IPS-20b (cell line): ENCODE measurements around the gene IQCF5.
"Not testable (repeated sequence)": the region's sequence is repeated elsewhere in the genome, so short reads cannot be mapped to it uniquely, and the experiment has no call there.

Experiments
- H3K27ac ChIP-seq: one replicate; pipeline ENCODE4 v1.5.1; 2013; ENCODE audit warnings: low read length
- H3K27me3 ChIP-seq: 2 replicates; pipeline ENCODE4 v1.6.1; 2013; ENCODE audit warnings: mild to moderate bottlenecking, low read length, inconsistent platforms; ENCODE audit not compliant: insufficient read depth
- H3K36me3 ChIP-seq: 2 replicates; pipeline ENCODE4 v1.6.1; 2013; ENCODE audit warnings: low read depth, mild to moderate bottlenecking, inconsistent platforms, low read length, moderate library complexity; ENCODE audit not compliant: insufficient read depth
- H3K4me1 ChIP-seq: 2 replicates; pipeline ENCODE4 v1.6.1; 2013; ENCODE audit warnings: mild to moderate bottlenecking, control low read depth, inconsistent platforms, low read length, moderate library complexity; ENCODE audit not compliant: insufficient read depth
- H3K4me3 ChIP-seq: 2 replicates; pipeline ENCODE4 v1.5.1; 2013; ENCODE audit warnings: mild to moderate bottlenecking, low read length, inconsistent platforms
- H3K9ac ChIP-seq: 2 replicates; pipeline ENCODE4 v1.6.1; 2013; ENCODE audit warnings: low read depth, mild to moderate bottlenecking, inconsistent platforms, low read length, moderate library complexity
- H3K9me3 ChIP-seq: 2 replicates; pipeline ENCODE4 v1.6.1; 2013; ENCODE audit warnings: mild to moderate bottlenecking, low read depth, low read length, inconsistent platforms; ENCODE audit not compliant: insufficient read depth

IQCF5 gene

DNA sequence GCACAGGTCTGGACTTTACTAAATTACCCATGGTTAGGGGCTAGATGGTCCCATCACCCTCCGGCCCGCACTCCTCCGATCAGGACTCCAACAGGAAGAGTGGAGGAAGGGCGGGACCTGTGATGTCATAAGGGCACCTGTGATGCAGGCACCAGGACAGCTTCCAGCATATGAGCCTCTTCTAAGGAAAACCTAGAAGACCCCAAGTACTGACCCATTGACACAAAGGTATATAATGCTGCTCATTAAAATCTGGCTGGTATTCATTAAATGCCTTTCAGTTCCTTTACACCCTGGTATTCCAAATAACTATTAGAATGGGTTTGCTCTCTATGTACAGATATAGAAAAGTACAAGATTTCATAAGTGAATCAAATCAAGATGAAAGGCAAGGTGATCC lies at the start of gene IQCF5:
IQCF5 (minus strand) TSS at position 101 of the 400 bp plus-strand sequence; CDS start at position 31, 70 bp downstream.
- no peak within 1 kb of the TSS for H3K9ac ChIP-seq
- H3K4me1 ChIP-seq: no peaks in the 10 kb centered on the region
- H3K4me3 ChIP-seq: no peak within 1 kb of the TSS
- H3K27me3 ChIP-seq: no peaks in the 10 kb centered on the region
- H3K27ac ChIP-seq: no peak within 1 kb of the TSS
- no peaks in the 10 kb centered on the region for H3K36me3 ChIP-seq
- H3K9me3 ChIP-seq: no peaks in the 10 kb centered on the region

GRCh38 chr3:51921081-51921578 lies 45.7 kb upstream of the IQCF5 start:
- Histone ChIP-seq H3K4me3 (no peak overlapping the region), H3K27ac (no peak overlapping the region), H3K4me1 (peaks cover 1% of the 10 kb centered on the region; the same call in 1 of the 2 replicates), H3K9me3 (no peaks in the 10 kb centered on the region), H3K36me3 (no peaks in the 10 kb centered on the region), H3K9ac (no peak overlapping the region), H3K27me3 (no peaks in the 10 kb centered on the region)

- Histone ChIP-seq H3K4me1 (peaks cover 9% of the 10 kb centered on the region; the same call in 1 of the 2 replicates), H3K9me3 (no peaks in the 10 kb centered on the region), H3K27me3 (no peaks in the 10 kb centered on the region), H3K9ac (no peak overlapping the region), H3K27ac (no peak overlapping the region), H3K4me3 (no peak overlapping the region), H3K36me3 (no peaks in the 10 kb centered on the region)
Observed at GRCh38 chr3:51916418-51916817, 41.0 kb upstream of the IQCF5 start.

DNA sequence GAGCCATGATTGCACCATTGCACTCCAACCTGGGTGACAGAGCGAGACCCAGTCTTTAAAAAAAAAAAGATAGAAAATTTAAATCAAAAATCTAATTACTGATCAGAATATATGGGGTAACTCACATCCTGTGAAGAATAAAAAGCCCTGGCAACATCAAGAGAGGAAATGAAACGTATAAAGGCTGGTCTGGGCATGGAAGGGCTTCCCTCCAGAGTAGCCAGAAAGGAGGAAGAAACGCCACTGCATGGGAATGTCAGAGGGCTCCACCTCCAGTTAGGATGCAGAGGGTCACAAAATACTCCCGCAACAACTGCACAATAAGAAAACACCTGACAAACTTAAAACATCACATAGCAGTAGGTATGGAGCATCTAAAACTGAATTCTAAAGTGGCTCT lies 32.6 kb upstream of the IQCF5 start:
- Histone ChIP-seq H3K4me1 (no peaks in the 10 kb centered on the region), H3K27ac (no peak overlapping the region), H3K4me3 (no peak overlapping the region), H3K9me3 (no peaks in the 10 kb centered on the region), H3K9ac (no peak overlapping the region), H3K36me3 (no peaks in the 10 kb centered on the region), H3K27me3 (no peaks in the 10 kb centered on the region)

DNA sequence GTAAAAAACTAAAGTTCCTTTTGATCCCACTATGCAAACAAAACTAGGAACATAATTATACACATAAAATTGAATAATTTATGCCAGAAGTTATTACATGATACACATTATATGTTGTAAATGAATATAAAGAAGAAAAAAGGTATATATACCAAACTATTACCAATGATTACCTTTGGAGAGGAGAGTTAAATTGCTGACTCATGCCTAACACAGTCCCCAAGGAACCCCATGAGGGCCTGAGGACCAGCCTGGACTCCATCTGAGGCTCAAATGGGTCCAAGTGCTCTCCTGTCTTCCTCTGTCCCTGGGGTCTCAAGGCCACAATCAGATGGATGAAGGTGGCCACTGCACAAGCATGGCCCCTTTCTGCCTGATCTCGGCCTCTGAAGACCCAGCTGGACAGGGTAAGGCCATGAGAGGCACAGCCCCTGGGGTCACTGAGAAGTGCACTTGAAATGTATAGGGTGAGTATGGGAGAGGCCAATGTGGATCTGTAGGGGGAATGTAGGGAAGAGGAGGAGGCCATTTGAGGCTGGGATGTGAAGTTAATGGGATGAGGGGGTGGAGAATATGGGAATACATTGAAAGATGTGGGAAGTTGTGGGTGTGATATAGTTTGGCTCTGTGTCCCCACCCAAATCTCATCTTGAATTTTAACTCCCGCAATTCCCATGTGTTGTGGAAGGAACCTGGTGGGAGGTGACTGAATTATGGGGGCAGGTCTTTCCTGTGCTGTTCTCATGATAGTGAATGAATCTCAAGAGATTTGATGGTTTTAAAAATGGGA lies 28.8 kb upstream of the IQCF5 start:
- Histone ChIP-seq H3K4me1 (no peaks in the 10 kb centered on the region; the same call in 1 of the 2 replicates), H3K9me3 (no peaks in the 10 kb centered on the region), H3K27me3 (no peaks in the 10 kb centered on the region), H3K36me3 (no peaks in the 10 kb centered on the region), H3K4me3 (no peak overlapping the region), H3K9ac (no peak overlapping the region), H3K27ac (no peak overlapping the region)

DNA sequence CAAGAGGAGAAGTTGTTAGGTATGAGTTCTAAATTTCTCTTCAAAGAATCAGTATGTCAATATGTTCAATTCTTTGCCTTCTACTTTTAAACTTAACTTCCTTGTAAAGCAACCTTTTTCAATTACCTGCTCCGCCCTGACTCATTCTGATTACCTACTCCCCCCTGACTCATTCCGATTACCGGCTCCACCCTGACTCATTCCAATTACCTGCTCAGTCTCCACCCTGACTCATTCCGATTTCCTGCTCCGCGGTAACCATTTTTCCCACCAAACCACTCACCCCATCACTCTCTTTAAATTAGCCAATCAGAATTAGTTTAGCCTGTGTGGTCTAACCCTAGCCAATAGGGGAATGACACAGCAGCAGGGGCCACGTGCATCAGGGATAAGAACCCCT lies 27.0 kb upstream of the IQCF5 start:
- H3K9ac ChIP-seq, H3K27me3 ChIP-seq: not testable (repeated sequence)

GRCh38 chr3:51900043-51900442 lies 24.6 kb upstream of the IQCF5 start:
- not testable (repeated sequence) for H3K9me3 ChIP-seq, H3K27me3 ChIP-seq, H3K27ac ChIP-seq, H3K4me1 ChIP-seq, H3K36me3 ChIP-seq, H3K9ac ChIP-seq, H3K4me3 ChIP-seq

More for the DNA sequence above, 27.0 kb upstream of the IQCF5 start:
- not testable (repeated sequence) for H3K9me3 ChIP-seq, H3K4me3 ChIP-seq, H3K36me3 ChIP-seq, H3K4me1 ChIP-seq, H3K27ac ChIP-seq

DNA sequence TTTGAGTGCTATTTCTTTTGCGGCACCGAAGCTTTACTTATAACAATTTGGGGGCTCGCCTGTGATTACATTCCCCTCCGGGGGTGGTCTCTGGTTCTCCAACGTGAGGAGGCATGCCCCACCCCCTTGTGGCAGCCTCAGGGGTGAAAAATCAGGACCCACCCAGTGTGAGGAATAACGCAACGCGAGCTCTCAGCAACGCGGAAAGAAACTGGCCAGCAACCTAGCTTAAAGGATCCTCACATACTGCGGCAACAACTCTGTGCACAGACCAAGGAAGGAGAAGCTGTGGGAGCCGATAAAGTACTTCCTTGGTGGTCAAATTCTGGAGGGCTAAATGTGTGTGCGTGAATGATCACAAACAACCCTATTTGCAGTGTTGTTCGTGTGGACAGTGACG lies 22.0 kb upstream of the IQCF5 start:
- Histone ChIP-seq H3K27ac (no peak overlapping the region), H3K36me3 (no peaks in the 10 kb centered on the region), H3K9ac (no peak overlapping the region), H3K9me3 (no peaks in the 10 kb centered on the region), H3K27me3 (no peaks in the 10 kb centered on the region), H3K4me3 (no peak overlapping the region), H3K4me1 (no peaks in the 10 kb centered on the region; the same call in 1 of the 2 replicates)

GRCh38 chr3:51896607-51897305 lies 21.4 kb upstream of the IQCF5 start:
- no peaks in the 10 kb centered on the region for H3K36me3 ChIP-seq
- no peak overlapping the region for H3K27ac ChIP-seq
- no peaks in the 10 kb centered on the region for H3K9me3 ChIP-seq
- no peaks in the 10 kb centered on the region for H3K27me3 ChIP-seq
- no peaks in the 10 kb centered on the region; the same call in 1 of the 2 replicates for H3K4me1 ChIP-seq
- H3K4me3 ChIP-seq: no peak overlapping the region
- no peak overlapping the region for H3K9ac ChIP-seq

DNA sequence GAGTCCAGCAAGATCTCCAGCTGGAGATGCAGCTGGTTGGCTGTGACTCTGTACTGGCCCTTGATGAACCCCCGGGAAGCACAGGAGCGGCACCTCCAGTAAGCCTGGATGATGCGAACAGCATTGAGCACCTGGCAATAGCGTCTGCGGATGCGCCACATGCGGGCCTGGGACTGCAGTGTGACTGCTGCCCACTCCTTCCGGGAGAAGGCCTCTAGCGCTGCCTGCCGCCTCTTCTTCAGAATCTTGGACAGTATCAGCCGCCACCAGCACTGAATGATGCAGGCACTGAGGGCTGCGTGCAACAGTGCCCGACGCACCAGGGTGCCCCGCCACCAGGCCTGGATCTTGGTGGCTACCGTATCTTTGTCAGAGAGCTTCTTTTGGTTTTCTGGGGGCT lies 19.5 kb upstream of the IQCF5 start:
- H3K36me3 ChIP-seq: no peaks in the 10 kb centered on the region
- no peaks in the 10 kb centered on the region for H3K4me1 ChIP-seq
- H3K9me3 ChIP-seq: no peaks in the 10 kb centered on the region
- H3K27ac ChIP-seq: no peak overlapping the region
- no peak overlapping the region for H3K4me3 ChIP-seq
- no peaks in the 10 kb centered on the region for H3K27me3 ChIP-seq
- H3K9ac ChIP-seq: no peak overlapping the region

- Histone ChIP-seq H3K9me3 (no peaks in the 10 kb centered on the region), H3K36me3 (no peaks in the 10 kb centered on the region), H3K4me3 (no peak overlapping the region), H3K4me1 (no peaks in the 10 kb centered on the region), H3K27ac (no peak overlapping the region), H3K9ac (no peak overlapping the region), H3K27me3 (no peaks in the 10 kb centered on the region)
Observed at GRCh38 chr3:51894391-51894790, 19.0 kb upstream of the IQCF5 start.
